ENCODE measurements around the gene YTHDC1. TPM values are rescaled to one million over a fixed set of nuclear protein-coding genes. Genes with fewer than 3 reads are reported as not detected.

YTHDC1 gene
- polyA plus RNA-seq, 2 of the 4 experiments (the other 2 are of a cell fraction), result 47.0 to 53.4 TPM

DNA sequence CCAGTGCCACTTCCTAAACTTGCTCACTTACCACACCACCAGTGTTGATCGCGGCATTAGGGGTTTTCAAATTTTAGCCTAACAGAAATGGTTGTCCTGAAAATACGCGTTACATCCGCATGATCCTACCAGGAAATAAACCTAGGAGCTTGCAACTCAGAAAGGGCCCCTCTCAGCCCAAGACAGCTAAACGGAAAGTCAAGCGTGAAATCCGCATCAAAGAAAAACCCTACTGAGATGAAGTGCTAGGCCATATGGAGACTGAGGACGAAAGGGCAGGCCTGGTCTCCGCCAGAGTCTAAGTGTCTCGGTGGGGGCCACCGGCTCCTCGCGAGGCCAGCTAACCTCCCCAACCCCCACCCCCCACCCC lies 626 bp downstream of the YTHDC1 start:
- 2% methylated on average over 12 of the region's 14 CpGs for WGBS (ENCODE audit: missing lambda C conversion rate)

DNA sequence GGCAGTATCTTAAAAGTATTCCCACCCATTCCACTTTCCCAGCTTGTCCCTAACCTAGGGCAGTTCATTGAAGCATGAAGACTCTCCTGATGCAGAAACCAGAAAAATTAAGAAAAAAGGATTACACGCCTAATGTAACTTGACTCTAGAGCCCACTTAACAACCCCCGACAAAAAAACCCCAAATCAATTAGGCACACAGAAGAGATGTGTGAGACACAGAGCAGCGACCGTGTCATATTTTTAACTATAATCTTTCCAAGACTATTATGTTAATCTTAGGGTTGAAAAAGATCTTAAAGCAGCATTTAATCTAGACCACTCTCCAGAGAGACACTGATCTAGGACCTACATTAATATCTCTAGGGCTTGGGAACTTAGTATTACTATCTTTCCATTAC lies 1.3 kb downstream of the YTHDC1 start:
- no peak for FAIRE-seq
- Histone ChIP-seq H3K4me3 (peak overlapping the region; percentile 91), H3K4me1 (peaks cover 39% of the 10 kb centered on the region), H3K27ac (peak overlapping the region; percentile 98 to 100), H3K4me2 (peak overlapping the region; percentile 81), H3K9me3 (no peaks in the 10 kb centered on the region)
- no peak for DNase-seq (ENCODE audit: low read depth in 1 of 2, low spot score in 1 of 2)
- CTCF ChIA-PET, result interaction anchor here (0.7 to 2.8 kb wide), 2 partner anchors 27 to 28 kb away, joined by 3 to 11 read pairs; no protein-coding TSS in a partner anchor
- no peak for ATAC-seq
- TF ChIP-seq MYC (IDR thresholded peaks at IDR 0.05; ENCODE audit: borderline replicate concordance, low read length) (no peak), NFE2L2 (conservative IDR thresholded peaks at IDR 0.05; ENCODE audit: low read length) (no peak), CBX8 (IDR thresholded peaks at IDR 0.05) (no peak), ESRRA (IDR thresholded peaks at IDR 0.05; ENCODE audit: borderline replicate concordance, low read length) (no peak), RCOR1 (IDR thresholded peaks at IDR 0.05; ENCODE audit: low read depth, low read length) (no peak), HOXA7 (CRISPR knock-in tag; IDR thresholded peaks at IDR 0.05) (no peak), ZC3H11A (IDR thresholded peaks at IDR 0.05) (no peak)
- TF ChIP-seq, protein P1, sequence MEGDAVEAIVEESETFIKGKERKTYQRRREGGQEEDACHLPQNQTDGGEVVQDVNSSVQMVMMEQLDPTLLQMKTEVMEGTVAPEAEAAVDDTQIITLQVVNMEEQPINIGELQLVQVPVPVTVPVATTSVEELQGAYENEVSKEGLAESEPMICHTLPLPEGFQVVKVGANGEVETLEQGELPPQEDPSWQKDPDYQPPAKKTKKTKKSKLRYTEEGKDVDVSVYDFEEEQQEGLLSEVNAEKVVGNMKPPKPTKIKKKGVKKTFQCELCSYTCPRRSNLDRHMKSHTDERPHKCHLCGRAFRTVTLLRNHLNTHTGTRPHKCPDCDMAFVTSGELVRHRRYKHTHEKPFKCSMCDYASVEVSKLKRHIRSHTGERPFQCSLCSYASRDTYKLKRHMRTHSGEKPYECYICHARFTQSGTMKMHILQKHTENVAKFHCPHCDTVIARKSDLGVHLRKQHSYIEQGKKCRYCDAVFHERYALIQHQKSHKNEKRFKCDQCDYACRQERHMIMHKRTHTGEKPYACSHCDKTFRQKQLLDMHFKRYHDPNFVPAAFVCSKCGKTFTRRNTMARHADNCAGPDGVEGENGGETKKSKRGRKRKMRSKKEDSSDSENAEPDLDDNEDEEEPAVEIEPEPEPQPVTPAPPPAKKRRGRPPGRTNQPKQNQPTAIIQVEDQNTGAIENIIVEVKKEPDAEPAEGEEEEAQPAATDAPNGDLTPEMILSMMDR (IDR thresholded peaks at IDR 0.05), result no peak
- TF ChIP-seq, protein P2, sequence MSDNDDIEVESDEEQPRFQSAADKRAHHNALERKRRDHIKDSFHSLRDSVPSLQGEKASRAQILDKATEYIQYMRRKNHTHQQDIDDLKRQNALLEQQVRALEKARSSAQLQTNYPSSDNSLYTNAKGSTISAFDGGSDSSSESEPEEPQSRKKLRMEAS (IDR thresholded peaks at IDR 0.05), result no peak
- TF ChIP-seq, protein P3, sequence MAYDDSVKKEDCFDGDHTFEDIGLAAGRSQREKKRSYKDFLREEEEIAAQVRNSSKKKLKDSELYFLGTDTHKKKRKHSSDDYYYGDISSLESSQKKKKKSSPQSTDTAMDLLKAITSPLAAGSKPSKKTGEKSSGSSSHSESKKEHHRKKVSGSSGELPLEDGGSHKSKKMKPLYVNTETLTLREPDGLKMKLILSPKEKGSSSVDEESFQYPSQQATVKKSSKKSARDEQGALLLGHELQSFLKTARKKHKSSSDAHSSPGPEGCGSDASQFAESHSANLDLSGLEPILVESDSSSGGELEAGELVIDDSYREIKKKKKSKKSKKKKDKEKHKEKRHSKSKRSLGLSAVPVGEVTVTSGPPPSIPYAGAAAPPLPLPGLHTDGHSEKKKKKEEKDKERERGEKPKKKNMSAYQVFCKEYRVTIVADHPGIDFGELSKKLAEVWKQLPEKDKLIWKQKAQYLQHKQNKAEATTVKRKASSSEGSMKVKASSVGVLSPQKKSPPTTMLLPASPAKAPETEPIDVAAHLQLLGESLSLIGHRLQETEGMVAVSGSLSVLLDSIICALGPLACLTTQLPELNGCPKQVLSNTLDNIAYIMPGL (CRISPR knock-in tag; IDR thresholded peaks at IDR 0.05; ENCODE audit: borderline replicate concordance), result no peak
- POLR2A ChIA-PET, result no interaction called here
- 0% methylated on average over 4 of the region's 4 CpGs for WGBS (ENCODE audit: missing lambda C conversion rate)

More for the DNA sequence above, 626 bp downstream of the YTHDC1 start:
- peak overlapping the region; percentile 98 to 100 for H3K27ac ChIP-seq
- ATAC-seq (peak; percentile 42 to 45; a peak in 5 of 6 replicates), DNase-seq (ENCODE audit: low read depth in 1 of 2, low spot score in 1 of 2) (peak in 1 of 2 experiments; percentile 30), FAIRE-seq (no peak)
- ChIA-PET CTCF (interaction anchor here (0.7 kb wide), 1 partner anchor 26 kb away, joined by 3 read pairs; no protein-coding TSS in a partner anchor), POLR2A (no interaction called here)
- peak overlapping the region; percentile 81 for H3K4me2 ChIP-seq
- H3K4me3 ChIP-seq, result peak overlapping the region; percentile 91
- H3K4me1 ChIP-seq, result peaks cover 35% of the 10 kb centered on the region
- TF ChIP-seq RAD21 (conservative IDR thresholded peaks at IDR 0.05 in 1 of 2, IDR thresholded peaks at IDR 0.05 in 1 of 2) (no peak), FOXS1 (CRISPR knock-in tag; IDR thresholded peaks at IDR 0.05) (no peak), GATA3 (IDR thresholded peaks at IDR 0.05; ENCODE audit: borderline replicate concordance) (no peak), CHD4 (IDR thresholded peaks at IDR 0.05; ENCODE audit: borderline replicate concordance) (no peak), ZC3H11A (IDR thresholded peaks at IDR 0.05) (no peak)
- TF ChIP-seq, protein P1 (IDR thresholded peaks at IDR 0.05), result no peak
- TF ChIP-seq, protein P3 (CRISPR knock-in tag; IDR thresholded peaks at IDR 0.05; ENCODE audit: borderline replicate concordance), result no peak
- no peaks in the 10 kb centered on the region for H3K9me3 ChIP-seq
